Epithelial cell of prostate (primary cell): Measurements from ENCODE around the gene PDZRN4.
"Not testable (repeated sequence)": the region's sequence is repeated elsewhere in the genome, so short reads cannot be mapped to it uniquely, and the experiment has no call there.

ENCODE experiments used
- DNase-seq: peaks from one replicate; pipeline ENCODE4 v3.0.0-alpha.2; 2011; ENCODE audit warnings: low read depth, low spot score
- H3K27ac ChIP-seq: fragments of 450-650 bp; 2 replicates; pipeline ENCODE4 v1.5.1; 2017; ENCODE audit warnings: mild to moderate bottlenecking

The PDZRN4 gene

GRCh38 chr12:41605545-41606305 is 417.6 kb downstream of the PDZRN4 start:
- no peak for DNase-seq
- no peak overlapping the region for H3K27ac ChIP-seq

- no peak overlapping the region for H3K27ac ChIP-seq
- DNase-seq: no peak
Measured at GRCh38 chr12:41606468-41607445, 418.6 kb downstream of the PDZRN4 start.

GRCh38 chr12:41612892-41613557 is 424.9 kb downstream of the PDZRN4 start:
- no peak overlapping the region for H3K27ac ChIP-seq

GRCh38 chr12:41615174-41615573 is 427.1 kb downstream of the PDZRN4 start:
- H3K27ac ChIP-seq, DNase-seq: not testable (repeated sequence)

More at GRCh38 chr12:41612892-41613557, 424.9 kb downstream of the PDZRN4 start:
- no peak for DNase-seq

- no peak for DNase-seq
- H3K27ac ChIP-seq: no peak overlapping the region
Measured at GRCh38 chr12:41619705-41620104, 431.6 kb downstream of the PDZRN4 start.

GRCh38 chr12:41621291-41621690 is 433.2 kb downstream of the PDZRN4 start:
- DNase-seq: no peak
- no peak overlapping the region for H3K27ac ChIP-seq
